GM18511 (cell line): Measurements from ENCODE around the gene NDUFA11.
"Not testable (repeated sequence)": the region's sequence is repeated elsewhere in the genome, so short reads cannot be mapped to it uniquely, and the experiment has no call there.

Experiments used
- ATAC-seq: cut with Tn5 transposase; IDR thresholded peaks from one replicate; pipeline ENCODE4 v1.9.1; 2021; ENCODE audit warnings: mild to moderate bottlenecking, moderate library complexity; ENCODE audit not compliant: unreplicated experiment

NDUFA11 gene

GRCh38 chr19:5863030-5863665 lies 40.4 kb downstream of the NDUFA11 start:
- ATAC-seq, result no peak

- no peak for ATAC-seq
Measured at GRCh38 chr19:5857203-5858081, 46.1 kb downstream of the NDUFA11 start.

GRCh38 chr19:5855151-5855550 lies 48.4 kb downstream of the NDUFA11 start:
- ATAC-seq, result not testable (repeated sequence)

GRCh38 chr19:5854121-5854520 lies 49.5 kb downstream of the NDUFA11 start:
- ATAC-seq, result not testable (repeated sequence)

- no peak for ATAC-seq
Measured at GRCh38 chr19:5851302-5851701, 52.3 kb downstream of the NDUFA11 start, which contains the start of gene FUT3. FUT3 (minus strand) TSS chr19:5851449.

- no peak for ATAC-seq
Measured at GRCh38 chr19:5850743-5851293, 52.8 kb downstream of the NDUFA11 start.

- ATAC-seq, result no peak
Measured at GRCh38 chr19:5850189-5850588, 53.4 kb downstream of the NDUFA11 start.

GRCh38 chr19:5848621-5849020 lies 55.0 kb downstream of the NDUFA11 start:
- ATAC-seq, result not testable (repeated sequence)

GRCh38 chr19:5847846-5848245 lies 55.7 kb downstream of the NDUFA11 start:
- not testable (repeated sequence) for ATAC-seq
